HEK293 (cell line): ENCODE measurements around the gene PPP1R14C.

Experiments
- CTCF ChIA-PET: fragments of 350-600 bp; formaldehyde crosslinking; extraction: SDS; loops from one replicate; lab custom pipeline; 2021; ENCODE audit warnings: antibody characterized with exemption; lab: Yijun Ruan, JAX
- POLR2A ChIA-PET: fragments of 300-600 bp; formaldehyde crosslinking; extraction: SDS; loops from one replicate; lab custom pipeline; 2020; ENCODE audit warnings: antibody characterized with exemption, inconsistent platforms; lab: Yijun Ruan, JAX
- H3K27ac ChIP-seq: fragments of 200-500 bp; sonication (Bioruptor generic); 2 replicates; pipeline ENCODE4 v1.5.1; 2014; ENCODE audit warnings: low read depth, low read length, control low read depth, inconsistent platforms; ENCODE audit errors: extremely low read depth
- H3K36me3 ChIP-seq, 2 experiments: fragments of 200-500 bp in 1 of 2; sonication (Bioruptor generic) in 1 of 2; 1 replicate in 1 of 2; 2 replicates in 1 of 2; pipeline ENCODE4 v1.5.1; 2014 to 2017; ENCODE audit warnings: inconsistent platforms in 2 of 2, low read length in 2 of 2; ENCODE audit not compliant: control insufficient read depth in 2 of 2, insufficient read depth in 1 of 2
- H3K4me1 ChIP-seq: fragments of 200-500 bp; sonication (Bioruptor generic); 2 replicates; pipeline ENCODE4 v1.5.1; 2014; ENCODE audit warnings: mild to moderate bottlenecking, low read length, inconsistent platforms; ENCODE audit not compliant: control insufficient read depth, insufficient read depth
- H3K4me3 ChIP-seq: 2 replicates; pipeline ENCODE4 v1.5.1; 2011; ENCODE audit warnings: low read depth, mild to moderate bottlenecking, control low read depth, low read length, moderate library complexity
- H3K9me3 ChIP-seq: fragments of 200-500 bp; sonication (Bioruptor generic); 2 replicates; pipeline ENCODE4 v1.5.1; 2014; ENCODE audit warnings: low read depth, low read length, inconsistent platforms; ENCODE audit not compliant: control insufficient read depth, insufficient read depth
- CTCF ChIP-seq: fragments of 450-650 bp; formaldehyde crosslinking; IDR thresholded peaks from 2 replicates; pipeline ENCODE4 v1.5.1; 2016; ENCODE audit warnings: missing biosample characterization, missing genetic modification characterization
- ELK4 ChIP-seq: IDR thresholded peaks from 2 replicates; pipeline ENCODE4 v1.6.1; 2011; ENCODE audit warnings: mild to moderate bottlenecking, low read depth, low read length, borderline replicate concordance
- FEZF1 ChIP-seq: fragments of 450-650 bp; formaldehyde crosslinking; IDR thresholded peaks from 2 replicates; pipeline ENCODE4 v1.5.1; 2016; ENCODE audit warnings: missing biosample characterization, missing genetic modification characterization
- HOXD13 ChIP-seq: sonication (generic); formaldehyde crosslinking; IDR thresholded peaks from 2 replicates; pipeline ENCODE4 v1.8.0; 2022; ENCODE audit warnings: missing genetic modification reagents, borderline replicate concordance
- PRDM4 ChIP-seq: fragments of 450-650 bp; formaldehyde crosslinking; IDR thresholded peaks from 2 replicates; pipeline ENCODE4 v1.5.1; 2017; ENCODE audit warnings: missing biosample characterization, missing genetic modification characterization
- SP3 ChIP-seq: fragments of 450-650 bp; formaldehyde crosslinking; IDR thresholded peaks from 2 replicates; pipeline ENCODE4 v1.5.1; 2016; ENCODE audit warnings: missing biosample characterization, missing genetic modification characterization
- TRIM28 ChIP-seq: IDR thresholded peaks from 2 replicates; pipeline ENCODE4 v1.6.1; 2011; ENCODE audit warnings: low read length, control low read depth, borderline replicate concordance
- WT1 ChIP-seq: fragments of 450-650 bp; formaldehyde crosslinking; IDR thresholded peaks from 2 replicates; pipeline ENCODE4 v1.5.1; 2016; ENCODE audit warnings: missing biosample characterization, missing genetic modification characterization
- YY2 ChIP-seq: fragments of 450-650 bp; formaldehyde crosslinking; IDR thresholded peaks from 2 replicates; pipeline ENCODE4 v1.5.1; 2016; ENCODE audit warnings: missing biosample characterization, missing genetic modification characterization
- ZBTB48 ChIP-seq: fragments of 450-650 bp; formaldehyde crosslinking; IDR thresholded peaks from 2 replicates; pipeline ENCODE4 v1.5.1; 2016; ENCODE audit warnings: missing biosample characterization, missing genetic modification characterization
- ZFP41 ChIP-seq: fragments of 450-650 bp; formaldehyde crosslinking; IDR thresholded peaks from 2 replicates; pipeline ENCODE4 v1.5.1; 2016; ENCODE audit warnings: missing biosample characterization, missing genetic modification characterization, borderline replicate concordance
- ZNF23 ChIP-seq: fragments of 450-650 bp; formaldehyde crosslinking; IDR thresholded peaks from 2 replicates; pipeline ENCODE4 v1.5.1; 2016; ENCODE audit warnings: missing biosample characterization, missing genetic modification characterization, borderline replicate concordance
- ZNF239 ChIP-seq: fragments of 450-650 bp; formaldehyde crosslinking; IDR thresholded peaks from 2 replicates; pipeline ENCODE4 v1.5.1; 2016; ENCODE audit warnings: missing biosample characterization, missing genetic modification characterization
- ZNF433 ChIP-seq: fragments of 450-650 bp; formaldehyde crosslinking; IDR thresholded peaks from 2 replicates; pipeline ENCODE4 v1.5.1; 2016; ENCODE audit warnings: missing biosample characterization, missing genetic modification characterization, low read depth
- ZNF513 ChIP-seq: fragments of 450-650 bp; IDR thresholded peaks from 2 replicates; pipeline ENCODE4 v1.5.1; 2018; ENCODE audit warnings: missing biosample characterization, missing genetic modification characterization
- ZNF558 ChIP-seq: fragments of 450-650 bp; formaldehyde crosslinking; IDR thresholded peaks from 2 replicates; pipeline ENCODE4 v1.5.1; 2016; ENCODE audit warnings: missing biosample characterization, missing genetic modification characterization
- ZNF571 ChIP-seq: fragments of 450-650 bp; formaldehyde crosslinking; IDR thresholded peaks from 2 replicates; pipeline ENCODE4 v1.5.0; 2017; ENCODE audit warnings: missing biosample characterization, missing genetic modification characterization
- ZNF677 ChIP-seq: fragments of 450-650 bp; IDR thresholded peaks from 2 replicates; pipeline ENCODE4 v1.5.0; 2018; ENCODE audit warnings: missing biosample characterization, mild to moderate bottlenecking, missing genetic modification characterization, moderate library complexity
- ZNF791 ChIP-seq: fragments of 450-650 bp; formaldehyde crosslinking; IDR thresholded peaks from 2 replicates; pipeline ENCODE4 v1.5.1; 2016; ENCODE audit warnings: missing biosample characterization, missing genetic modification characterization
- ZSCAN16 ChIP-seq: fragments of 450-650 bp; formaldehyde crosslinking; IDR thresholded peaks from 2 replicates; pipeline ENCODE4 v1.5.1; 2016; ENCODE audit warnings: missing biosample characterization, missing genetic modification characterization

PPP1R14C gene

GRCh38 chr6:150177259-150177951, 34.6 kb downstream of the PPP1R14C start:
- H3K27ac ChIP-seq, result no peak overlapping the region
- CTCF ChIA-PET, result interaction anchor here (0.7 to 1.4 kb wide), 2 partner anchors 18 to 154 kb away, joined by 3 to 6 read pairs; no protein-coding TSS in a partner anchor
- no peaks in the 10 kb centered on the region; a peak in 1 of 3 replicates for H3K36me3 ChIP-seq
- H3K4me3 ChIP-seq, result no peak overlapping the region
- no peaks in the 10 kb centered on the region for H3K9me3 ChIP-seq
- TF ChIP-seq SP3 (no peak), ZFP41 (tag by site-specific recombination) (no peak), WT1 (tag by site-specific recombination) (no peak), ZNF791 (tag by site-specific recombination) (no peak), ZNF677 (no peak), CTCF (tag by site-specific recombination) (no peak), HOXD13 (CRISPR knock-in tag) (no peak), FEZF1 (no peak), ZBTB48 (tag by site-specific recombination) (no peak), ZNF239 (tag by site-specific recombination) (no peak), ZNF23 (no peak), TRIM28 (no peak), ZSCAN16 (tag by site-specific recombination) (no peak), ZNF571 (tag by site-specific recombination) (no peak), ZNF433 (tag by site-specific recombination) (no peak), PRDM4 (tag by site-specific recombination) (no peak), YY2 (tag by site-specific recombination) (no peak), ZNF513 (tag by site-specific recombination) (no peak), ELK4 (no peak), ZNF558 (tag by site-specific recombination) (no peak)
- TF ChIP-seq, all 188 proteins: peak for 0
- peaks cover 3% of the 10 kb centered on the region for H3K4me1 ChIP-seq
- POLR2A ChIA-PET, result interaction anchor here (0.9 kb wide), 1 partner anchor 154 kb away, joined by 3 read pairs; no protein-coding TSS in a partner anchor
